Measurements from ENCODE around the gene PCDHGC3.

The PCDHGC3 gene

DNA sequence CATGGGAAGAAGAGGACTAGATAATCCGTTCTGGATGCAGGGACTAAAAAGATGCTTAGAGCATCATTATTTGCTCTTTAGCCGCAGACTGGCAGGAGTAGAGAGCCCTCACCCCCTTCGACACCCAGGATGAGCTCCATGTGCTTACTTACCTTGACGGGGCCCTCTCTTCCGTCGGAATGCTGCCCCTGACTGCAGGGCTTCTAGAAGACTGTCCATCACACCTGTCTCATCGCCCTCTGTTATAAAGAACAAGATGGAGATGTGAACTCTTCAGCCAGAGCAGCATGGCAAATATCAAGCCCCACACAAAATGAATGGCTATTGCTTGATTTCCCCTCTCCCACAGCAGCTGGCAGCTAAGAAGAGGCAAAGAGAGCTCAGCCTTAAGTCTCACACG lies 48.2 kb downstream of the PCDHGC3 start:
- DNase-seq (ENCODE audit: low read depth in 2 of 2) = no peak

DNA sequence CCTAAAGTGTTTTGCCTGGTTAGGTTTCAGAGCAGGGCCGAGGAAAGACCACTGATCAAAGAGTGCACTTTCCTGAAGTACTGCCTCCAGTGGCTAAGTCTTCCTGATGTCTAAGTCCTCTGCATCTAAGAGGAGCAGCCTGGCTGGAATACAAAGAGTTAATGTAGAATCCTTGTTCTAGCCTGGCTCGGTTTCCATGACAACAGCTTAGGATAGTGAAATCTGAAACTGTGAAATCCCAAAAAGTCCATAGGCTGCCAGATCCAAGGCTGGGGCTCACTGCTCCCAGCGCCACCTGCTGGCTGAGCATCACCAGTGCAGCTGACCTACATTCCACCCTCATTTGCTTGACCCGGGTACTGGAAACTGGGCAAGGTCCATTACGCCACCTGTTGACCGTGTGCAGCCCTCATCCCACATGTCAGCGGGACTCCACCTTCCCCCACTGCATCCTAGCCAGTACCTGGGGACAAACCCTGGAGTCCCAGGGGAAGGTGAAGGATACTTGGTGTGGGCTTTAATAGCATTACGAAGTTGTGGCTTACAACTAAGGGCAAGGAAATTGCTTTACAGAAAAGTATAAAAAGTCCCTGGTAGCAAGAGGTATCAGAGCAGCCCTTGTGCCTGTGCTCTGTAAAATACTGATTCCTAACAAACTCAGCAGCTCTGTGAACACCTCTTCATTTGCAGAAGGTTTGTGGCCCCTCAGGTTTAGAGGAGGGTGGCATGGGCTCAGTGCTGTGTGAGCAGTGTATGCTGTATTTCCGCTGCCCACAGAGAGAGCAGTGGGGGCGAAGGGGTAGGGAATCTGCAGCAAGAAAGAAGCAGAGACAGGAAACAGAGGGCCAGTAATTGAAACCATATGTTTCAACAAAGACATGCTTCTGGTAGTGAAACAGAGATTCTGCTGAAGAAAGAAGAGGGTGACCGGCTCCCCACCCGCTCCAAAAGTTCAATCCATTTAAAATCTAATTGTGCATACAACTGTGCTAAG lies 49.1 kb downstream of the PCDHGC3 start:
- peak in 1 of 2 donors; percentile 25 for DNase-seq (ENCODE audit: low read depth in 2 of 2)

DNA sequence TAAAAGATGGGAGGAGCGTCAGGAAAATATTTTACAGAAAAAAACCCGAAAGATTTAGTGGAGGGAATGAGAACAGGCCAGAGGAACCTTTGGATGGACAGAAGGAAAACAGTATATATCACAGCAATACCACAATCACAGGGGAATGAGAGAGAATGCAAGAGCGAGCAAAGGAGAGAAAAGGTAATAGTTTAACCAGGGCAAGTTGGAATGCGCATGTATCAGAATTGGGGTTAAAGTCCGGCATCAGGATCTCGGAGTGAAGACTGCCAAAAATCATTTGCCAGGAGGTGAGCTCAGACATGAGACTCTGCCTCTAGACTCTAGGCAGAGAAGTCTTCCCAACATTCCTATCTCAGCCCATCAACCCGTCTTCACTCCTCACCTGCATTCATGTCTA lies 49.9 kb downstream of the PCDHGC3 start:
- DNase-seq (ENCODE audit: low read depth in 2 of 2) = no peak

DNA sequence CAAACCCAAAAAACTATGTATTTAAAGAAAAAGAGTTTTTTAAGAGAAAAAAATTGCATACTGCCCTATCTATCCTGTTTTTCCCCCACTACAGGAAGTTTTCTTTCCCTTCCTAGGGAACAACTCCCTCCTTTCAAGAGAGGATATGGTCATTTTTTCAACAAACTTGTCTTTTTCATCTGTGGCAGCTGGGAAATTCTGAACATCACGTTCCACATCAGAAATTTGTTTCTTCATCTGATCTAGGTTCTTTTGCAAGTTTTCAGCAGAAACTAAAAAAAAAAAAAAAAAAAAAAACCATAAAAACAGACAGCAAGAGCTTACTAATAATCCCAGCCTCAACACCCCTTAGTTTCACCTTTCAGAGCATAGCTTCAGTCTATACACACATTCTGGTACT lies 51.7 kb downstream of the PCDHGC3 start:
- no peak for DNase-seq (ENCODE audit: low read depth in 2 of 2)

All from activated CD4-positive, alpha-beta T cell treated with anti-CD3 and anti-CD28 coated beads for 24 hours (primary cell).